ENCODE measurements around the gene TMEM179.

Gene TMEM179

GRCh38 chr14:104601786-104602185, 2.8 kb downstream of the TMEM179 start:
- no peak overlapping the region for H3K27ac ChIP-seq
- DNase-seq (ENCODE audit: low read depth, low spot score), result no peak

- DNase-seq (ENCODE audit: low read depth, low spot score), result no peak
- no peak overlapping the region for H3K27ac ChIP-seq
Measured at GRCh38 chr14:104600805-104601204, 3.8 kb downstream of the TMEM179 start.

GRCh38 chr14:104600141-104600643, 4.4 kb downstream of the TMEM179 start:
- H3K27ac ChIP-seq, result no peak overlapping the region
- no peak for DNase-seq (ENCODE audit: low read depth, low spot score)

- no peak overlapping the region for H3K27ac ChIP-seq
- no peak for DNase-seq (ENCODE audit: low read depth, low spot score)
Measured at GRCh38 chr14:104599446-104599845, 5.1 kb downstream of the TMEM179 start.

GRCh38 chr14:104598910-104599273, 5.7 kb downstream of the TMEM179 start:
- no peak overlapping the region for H3K27ac ChIP-seq
- no peak for DNase-seq (ENCODE audit: low read depth, low spot score)

- no peak for DNase-seq (ENCODE audit: low read depth, low spot score)
- no peak overlapping the region for H3K27ac ChIP-seq
Measured at GRCh38 chr14:104598039-104598909, 6.3 kb downstream of the TMEM179 start.

- H3K27ac ChIP-seq, result no peak overlapping the region
- no peak for DNase-seq (ENCODE audit: low read depth, low spot score)
Measured at GRCh38 chr14:104597576-104597975, 7.0 kb downstream of the TMEM179 start.

GRCh38 chr14:104596927-104597351, 7.6 kb downstream of the TMEM179 start:
- H3K27ac ChIP-seq, result no peak overlapping the region
- DNase-seq (ENCODE audit: low read depth, low spot score), result no peak

GRCh38 chr14:104596451-104596918, 8.1 kb downstream of the TMEM179 start:
- H3K27ac ChIP-seq, result no peak overlapping the region

GRCh38 chr14:104595911-104596450, 8.6 kb downstream of the TMEM179 start:
- no peak overlapping the region for H3K27ac ChIP-seq
- no peak for DNase-seq (ENCODE audit: low read depth, low spot score)

More at GRCh38 chr14:104596451-104596918, 8.1 kb downstream of the TMEM179 start:
- no peak for DNase-seq (ENCODE audit: low read depth, low spot score)

GRCh38 chr14:104595116-104595675, 9.4 kb downstream of the TMEM179 start:
- H3K27ac ChIP-seq, result no peak overlapping the region
- no peak for DNase-seq (ENCODE audit: low read depth, low spot score)

GRCh38 chr14:104594310-104595046, 10.1 kb downstream of the TMEM179 start:
- DNase-seq (ENCODE audit: low read depth, low spot score), result no peak
- no peak overlapping the region for H3K27ac ChIP-seq

- no peak for DNase-seq (ENCODE audit: low read depth, low spot score)
- H3K27ac ChIP-seq, result no peak overlapping the region
Measured at GRCh38 chr14:104593710-104594136, 10.8 kb downstream of the TMEM179 start.

GRCh38 chr14:104593241-104593701, 11.3 kb downstream of the TMEM179 start:
- no peak for DNase-seq (ENCODE audit: low read depth, low spot score)
- H3K27ac ChIP-seq, result no peak overlapping the region

GRCh38 chr14:104592785-104593184, 11.8 kb downstream of the TMEM179 start:
- no peak for DNase-seq (ENCODE audit: low read depth, low spot score)
- no peak overlapping the region for H3K27ac ChIP-seq

- no peak overlapping the region for H3K27ac ChIP-seq
- no peak for DNase-seq (ENCODE audit: low read depth, low spot score)
Measured at GRCh38 chr14:104592292-104592672, 12.3 kb downstream of the TMEM179 start.

GRCh38 chr14:104591506-104592291, 12.9 kb downstream of the TMEM179 start:
- H3K27ac ChIP-seq, result no peak overlapping the region
- DNase-seq (ENCODE audit: low read depth, low spot score), result no peak

- DNase-seq (ENCODE audit: low read depth, low spot score), result no peak
- H3K27ac ChIP-seq, result no peak overlapping the region
Measured at GRCh38 chr14:104591031-104591430, 13.5 kb downstream of the TMEM179 start.

- no peak for DNase-seq (ENCODE audit: low read depth, low spot score)
- no peak overlapping the region for H3K27ac ChIP-seq
Measured at GRCh38 chr14:104590240-104590965, 14.2 kb downstream of the TMEM179 start.

All from epithelial cell of prostate (primary cell).